GM12865 (cell line): ENCODE measurements around the gene BLVRA.

Experiments
- DNase-seq: peaks from one replicate; pipeline ENCODE4 v3.0.0; 2010; ENCODE audit warnings: low read depth
- H3K4me3 ChIP-seq: 2 replicates; pipeline ENCODE4 v1.5.1; 2011; ENCODE audit warnings: mild to moderate bottlenecking, low read depth, low read length, control low read depth
- TF ChIP-seq, protein P1 (sequence below): IDR thresholded peaks from 2 replicates; pipeline ENCODE4 v1.5.1; 2011; ENCODE audit warnings: low read length, control low read depth, low read depth, inconsistent platforms; ENCODE audit not compliant: insufficient read depth; ENCODE audit errors: missing control alignments

Gene BLVRA

DNA sequence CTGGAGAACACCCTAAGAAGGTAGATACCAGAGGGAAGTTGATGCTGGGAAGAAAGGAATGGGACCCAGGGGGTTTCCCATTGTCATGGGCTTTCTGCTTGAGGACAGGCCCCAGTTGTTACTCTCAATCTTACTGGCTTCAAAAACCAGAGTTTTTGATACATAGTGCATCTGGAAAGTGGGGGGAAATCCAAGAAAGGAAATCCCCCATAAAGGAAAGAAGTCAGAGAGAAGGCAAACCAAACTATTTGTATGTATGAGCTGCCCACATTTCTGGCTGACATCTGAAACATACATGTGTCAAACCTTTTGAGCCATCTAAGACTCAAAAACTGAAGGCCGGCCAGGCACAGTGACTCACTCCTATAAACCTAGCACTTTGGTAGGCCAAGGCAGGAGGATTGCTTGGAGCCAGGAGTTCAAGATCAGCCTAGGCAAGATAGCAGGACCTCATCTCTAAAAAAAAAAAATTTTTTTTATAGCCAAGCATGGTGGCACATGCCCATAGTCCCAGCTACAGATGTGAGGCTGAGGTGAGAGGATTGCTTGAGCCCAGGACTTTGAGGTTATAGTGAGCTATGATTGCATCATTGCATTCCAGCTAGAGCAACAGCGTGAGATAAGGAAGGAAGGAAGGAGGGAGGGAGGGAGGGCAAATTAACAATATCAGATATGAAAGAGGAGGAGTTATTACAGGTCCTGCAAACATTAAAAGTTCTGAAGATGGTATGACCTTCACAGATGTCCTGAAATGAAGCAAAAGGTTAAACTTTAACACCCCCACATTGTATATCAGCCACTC, 22.5 kb upstream of the BLVRA start:
- peak; percentile 93 for DNase-seq
- peak overlapping the region; percentile 26; the same call in 1 of the 2 replicates for H3K4me3 ChIP-seq
- TF ChIP-seq, protein P1, sequence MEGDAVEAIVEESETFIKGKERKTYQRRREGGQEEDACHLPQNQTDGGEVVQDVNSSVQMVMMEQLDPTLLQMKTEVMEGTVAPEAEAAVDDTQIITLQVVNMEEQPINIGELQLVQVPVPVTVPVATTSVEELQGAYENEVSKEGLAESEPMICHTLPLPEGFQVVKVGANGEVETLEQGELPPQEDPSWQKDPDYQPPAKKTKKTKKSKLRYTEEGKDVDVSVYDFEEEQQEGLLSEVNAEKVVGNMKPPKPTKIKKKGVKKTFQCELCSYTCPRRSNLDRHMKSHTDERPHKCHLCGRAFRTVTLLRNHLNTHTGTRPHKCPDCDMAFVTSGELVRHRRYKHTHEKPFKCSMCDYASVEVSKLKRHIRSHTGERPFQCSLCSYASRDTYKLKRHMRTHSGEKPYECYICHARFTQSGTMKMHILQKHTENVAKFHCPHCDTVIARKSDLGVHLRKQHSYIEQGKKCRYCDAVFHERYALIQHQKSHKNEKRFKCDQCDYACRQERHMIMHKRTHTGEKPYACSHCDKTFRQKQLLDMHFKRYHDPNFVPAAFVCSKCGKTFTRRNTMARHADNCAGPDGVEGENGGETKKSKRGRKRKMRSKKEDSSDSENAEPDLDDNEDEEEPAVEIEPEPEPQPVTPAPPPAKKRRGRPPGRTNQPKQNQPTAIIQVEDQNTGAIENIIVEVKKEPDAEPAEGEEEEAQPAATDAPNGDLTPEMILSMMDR: no peak

DNA sequence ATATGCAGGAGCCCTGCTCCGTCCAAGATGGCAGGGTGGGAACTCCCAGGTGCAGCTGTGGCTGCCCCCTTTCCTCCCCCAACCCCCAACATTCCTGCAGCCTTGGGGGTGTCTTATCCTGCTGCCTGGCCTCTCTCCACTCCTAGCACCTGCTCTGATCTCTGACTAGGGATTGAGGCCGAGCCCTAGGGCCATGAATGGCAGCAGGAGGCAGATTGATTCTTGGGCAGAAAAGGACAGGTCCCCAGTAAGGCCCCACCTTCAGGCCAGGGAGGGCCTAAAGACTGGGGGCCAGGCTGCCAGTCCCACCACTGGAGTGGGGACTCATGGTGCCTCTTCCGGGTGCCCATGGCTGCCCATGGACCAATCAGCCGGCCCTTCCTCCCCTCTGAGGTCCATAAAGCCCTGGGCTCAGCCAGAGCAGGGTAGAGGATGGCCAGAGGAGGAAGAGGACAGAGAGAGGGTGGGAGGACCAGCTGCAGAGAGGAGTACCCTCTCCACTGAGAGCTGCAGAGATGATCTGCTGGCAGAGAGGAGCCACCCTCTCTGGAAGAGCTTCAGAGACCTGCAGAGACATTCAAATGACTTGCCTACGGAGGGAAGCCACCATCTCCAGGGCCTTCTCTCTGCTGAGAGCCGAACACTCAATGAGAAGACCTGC, 20.9 kb upstream of the BLVRA start:
- TF ChIP-seq, protein P1: no peak
- no peak overlapping the region for H3K4me3 ChIP-seq
- no peak for DNase-seq

DNA sequence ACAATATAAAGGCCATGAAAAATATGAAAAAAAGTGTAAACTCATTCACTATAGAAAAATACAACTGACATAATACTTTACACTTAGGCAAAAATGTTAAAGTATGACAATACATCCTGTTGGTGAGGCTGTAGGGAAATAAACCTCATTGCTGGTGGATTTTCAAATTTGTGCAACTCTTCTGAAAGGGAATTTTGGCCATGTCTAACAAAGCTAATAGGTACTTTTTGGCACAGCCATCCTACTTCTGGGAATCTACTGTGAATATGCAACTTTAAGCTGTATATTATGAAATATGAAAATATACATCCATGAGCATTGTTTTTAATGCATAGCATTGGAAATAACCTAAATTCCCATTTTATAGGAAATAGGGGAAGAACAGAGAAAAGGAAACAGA, 15.8 kb upstream of the BLVRA start:
- H3K4me3 ChIP-seq: no peak overlapping the region
- TF ChIP-seq, protein P1: no peak
- DNase-seq: no peak

DNA sequence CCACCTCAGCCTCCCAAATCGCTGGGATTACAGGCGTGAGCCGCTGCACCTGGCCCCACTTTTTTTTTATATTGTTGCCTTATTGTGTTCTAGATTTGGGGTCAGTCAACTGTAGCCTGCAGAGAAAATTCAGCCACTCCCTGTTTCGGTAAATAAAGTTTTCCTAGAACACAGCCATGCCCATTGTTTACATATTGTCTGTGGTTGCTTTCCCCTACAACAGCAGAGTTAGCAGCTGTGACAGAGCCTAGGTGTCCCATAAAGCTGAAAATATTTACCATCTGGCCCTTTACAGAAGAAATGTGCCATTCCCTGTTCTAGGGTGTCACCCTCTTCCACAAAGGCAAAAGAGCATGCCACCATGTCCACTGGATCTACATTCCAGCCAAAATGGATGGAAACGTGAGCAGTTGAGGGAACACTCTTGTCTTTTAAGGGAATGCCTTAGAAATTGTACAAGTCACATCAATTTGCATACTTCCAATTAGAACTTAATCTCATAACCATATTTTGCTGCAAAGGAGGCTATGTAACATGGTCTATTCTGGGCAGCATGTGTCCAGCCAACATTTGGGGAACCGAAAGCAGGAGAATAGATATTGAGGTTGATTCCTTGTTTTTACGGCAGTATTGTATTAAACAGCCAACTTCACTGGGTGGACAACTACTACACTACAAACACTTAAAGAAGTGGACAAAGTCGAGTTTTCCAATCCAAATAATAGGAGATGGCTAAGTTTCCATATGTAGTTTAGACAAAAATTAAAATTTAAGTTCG, 11.0 kb upstream of the BLVRA start:
- H3K4me3 ChIP-seq: no peak overlapping the region
- TF ChIP-seq, protein P1: no peak
- DNase-seq: no peak

DNA sequence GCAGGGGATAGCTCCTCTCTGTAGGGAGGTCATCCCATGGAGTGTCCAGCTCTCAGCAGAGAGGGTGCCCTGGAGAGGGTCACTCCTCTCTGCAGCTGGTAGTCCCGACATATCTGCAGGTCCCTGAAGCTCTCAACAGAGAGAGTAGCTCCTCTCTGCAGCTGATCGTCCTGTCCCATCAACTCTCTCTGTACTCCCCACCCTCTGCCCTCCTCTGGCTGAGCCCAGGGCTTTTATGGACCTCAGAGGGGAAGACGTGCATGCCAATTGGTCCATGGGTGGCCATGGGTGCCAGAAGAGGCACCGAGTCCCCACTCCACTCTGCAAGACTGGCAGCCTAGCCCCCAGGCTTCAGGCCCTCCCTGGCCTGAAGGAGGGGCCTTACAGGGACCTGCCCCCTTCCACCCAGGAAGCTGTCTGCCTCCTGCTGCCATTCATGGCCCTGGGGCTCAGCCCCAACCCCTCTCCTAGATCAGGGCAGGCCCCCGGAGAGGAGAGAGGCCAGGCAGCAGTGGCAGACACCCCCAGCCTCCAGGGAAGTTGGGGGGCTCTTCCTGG, 9.0 kb upstream of the BLVRA start:
- TF ChIP-seq, protein P1: no peak
- no peak for DNase-seq
- H3K4me3 ChIP-seq: no peak overlapping the region

DNA sequence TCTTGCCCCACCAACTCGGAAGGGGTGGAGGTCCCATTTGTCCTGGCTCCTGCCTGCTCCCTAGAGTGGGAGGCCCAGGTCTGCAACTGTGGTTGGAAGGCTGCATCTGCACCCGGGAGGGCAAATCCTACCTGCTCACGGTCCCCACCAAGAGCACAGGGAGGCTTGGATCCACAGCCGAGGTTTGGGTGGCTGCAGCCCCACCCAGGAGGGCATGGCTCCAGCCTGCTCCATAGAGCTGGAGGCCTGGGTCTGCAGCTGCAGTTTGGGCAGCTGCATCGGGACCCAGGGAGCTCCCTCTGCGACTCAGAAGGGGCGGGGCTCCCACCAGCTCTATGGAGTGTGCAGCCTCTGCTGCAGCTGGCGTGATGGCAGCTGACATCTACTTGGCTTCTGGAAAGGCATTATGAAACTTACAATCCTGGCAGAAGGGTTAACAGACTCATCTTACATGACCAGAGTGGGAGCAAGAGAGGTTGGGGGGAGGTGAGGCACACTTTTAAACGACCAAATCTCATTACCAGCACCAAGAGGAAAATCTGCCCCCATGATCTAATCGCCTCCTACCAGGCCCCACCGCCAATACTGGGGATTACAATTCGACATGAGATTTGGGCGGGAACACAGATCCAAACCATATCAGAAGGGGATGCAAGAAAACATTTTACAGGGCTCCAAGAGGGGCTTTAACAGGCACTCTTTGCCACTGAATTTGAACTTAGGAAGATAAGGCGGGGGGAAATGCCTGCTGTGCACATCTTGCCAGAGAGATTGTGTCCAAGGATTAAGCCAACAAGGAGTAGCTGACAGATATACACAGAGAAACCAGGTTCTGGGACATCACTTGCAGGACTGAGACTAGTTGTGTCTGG, 8.2 kb upstream of the BLVRA start:
- no peak overlapping the region for H3K4me3 ChIP-seq
- TF ChIP-seq, protein P1: no peak
- DNase-seq: no peak
